ENCODE data around the gene MOB2.

- TF ChIP-seq REST (IDR thresholded peaks at IDR 0.05; ENCODE audit: insufficient read depth in 1 of 2, low read depth in 2 of 2, low read length in 2 of 2): no peak
- no peak for TF ChIP-seq POLR2AphosphoS5 (IDR thresholded peaks at IDR 0.05; ENCODE audit: low read depth, low read length)
Observed at GRCh38 chr11:1478011-1478410, 8.6 kb downstream of the MOB2 start.

Data from PFSK-1 (cell line).